ENCODE data around the gene PLSCR4. TPM values are rescaled to one million over a fixed set of nuclear protein-coding genes. Genes with fewer than 3 reads are reported as not detected.

The PLSCR4 gene
- total RNA-seq, 1 experiment from 2014 or later: 9.1 TPM

GRCh38 chr3:146161663-146162002 is 89.3 kb downstream of the PLSCR4 start:
- TF ChIP-seq, protein P1, sequence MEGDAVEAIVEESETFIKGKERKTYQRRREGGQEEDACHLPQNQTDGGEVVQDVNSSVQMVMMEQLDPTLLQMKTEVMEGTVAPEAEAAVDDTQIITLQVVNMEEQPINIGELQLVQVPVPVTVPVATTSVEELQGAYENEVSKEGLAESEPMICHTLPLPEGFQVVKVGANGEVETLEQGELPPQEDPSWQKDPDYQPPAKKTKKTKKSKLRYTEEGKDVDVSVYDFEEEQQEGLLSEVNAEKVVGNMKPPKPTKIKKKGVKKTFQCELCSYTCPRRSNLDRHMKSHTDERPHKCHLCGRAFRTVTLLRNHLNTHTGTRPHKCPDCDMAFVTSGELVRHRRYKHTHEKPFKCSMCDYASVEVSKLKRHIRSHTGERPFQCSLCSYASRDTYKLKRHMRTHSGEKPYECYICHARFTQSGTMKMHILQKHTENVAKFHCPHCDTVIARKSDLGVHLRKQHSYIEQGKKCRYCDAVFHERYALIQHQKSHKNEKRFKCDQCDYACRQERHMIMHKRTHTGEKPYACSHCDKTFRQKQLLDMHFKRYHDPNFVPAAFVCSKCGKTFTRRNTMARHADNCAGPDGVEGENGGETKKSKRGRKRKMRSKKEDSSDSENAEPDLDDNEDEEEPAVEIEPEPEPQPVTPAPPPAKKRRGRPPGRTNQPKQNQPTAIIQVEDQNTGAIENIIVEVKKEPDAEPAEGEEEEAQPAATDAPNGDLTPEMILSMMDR (IDR thresholded peaks at IDR 0.05; ENCODE audit: insufficient read depth in 1 of 2, low read depth in 1 of 2, low read length in 1 of 2, severe bottlenecking in 1 of 2, unreplicated experiment in 1 of 2): no peak
- H3K4me3 Mint-ChIP-seq (ENCODE audit: unreplicated experiment): peak overlapping the region; percentile 80
- peak overlapping the region; percentile 81 for H3K27ac Mint-ChIP-seq (ENCODE audit: unreplicated experiment)
- Histone ChIP-seq H3K9me3 (no peaks in the 10 kb centered on the region), H3K4me3 (ENCODE audit: low read depth, low read length) (peak overlapping the region; percentile 92), H3K36me3 (ENCODE audit: control insufficient read depth, insufficient read depth, low read length) (no peaks in the 10 kb centered on the region), H3K27me3 (replicated peaks; ENCODE audit: control insufficient read depth, insufficient read depth, low read length) (no peaks in the 10 kb centered on the region), H3K4me1 (no peaks in the 10 kb centered on the region)
- H3K27me3 Mint-ChIP-seq (ENCODE audit: insufficient read depth, unreplicated experiment): no peaks in the 10 kb centered on the region
- intact Hi-C loops (cut with micrococcal nuclease; ENCODE audit: unreplicated experiment): loop anchor here (1.0 to 5.0 kb wide), 4 partner anchors 11 to 381 kb away; partner anchors contain the start of gene PLSCR1
- TSS peak; percentile 88 for BruUV-seq (replicated peaks)
- peak in 1 of 2 experiments; percentile 34 for DNase-seq
- H3K4me1 Mint-ChIP-seq (ENCODE audit: low read depth, unreplicated experiment): peaks cover 25% of the 10 kb centered on the region
- peaks cover 18% of the 10 kb centered on the region for H3K36me3 Mint-ChIP-seq (ENCODE audit: insufficient read depth, unreplicated experiment)
- POLR2A ChIA-PET: interaction anchor here (0.6 to 0.9 kb wide), 3 partner anchors 61 to 886 kb away, joined by 3 to 6 read pairs (median 3); no protein-coding TSS in a partner anchor
- CTCF ChIA-PET: interaction anchor here (1.2 to 3.2 kb wide), 4 partner anchors 26 to 165 kb away, joined by 3 to 34 read pairs (median 10); no protein-coding TSS in a partner anchor
- no peaks in the 10 kb centered on the region for H3K9me3 Mint-ChIP-seq (ENCODE audit: unreplicated experiment)

DNA sequence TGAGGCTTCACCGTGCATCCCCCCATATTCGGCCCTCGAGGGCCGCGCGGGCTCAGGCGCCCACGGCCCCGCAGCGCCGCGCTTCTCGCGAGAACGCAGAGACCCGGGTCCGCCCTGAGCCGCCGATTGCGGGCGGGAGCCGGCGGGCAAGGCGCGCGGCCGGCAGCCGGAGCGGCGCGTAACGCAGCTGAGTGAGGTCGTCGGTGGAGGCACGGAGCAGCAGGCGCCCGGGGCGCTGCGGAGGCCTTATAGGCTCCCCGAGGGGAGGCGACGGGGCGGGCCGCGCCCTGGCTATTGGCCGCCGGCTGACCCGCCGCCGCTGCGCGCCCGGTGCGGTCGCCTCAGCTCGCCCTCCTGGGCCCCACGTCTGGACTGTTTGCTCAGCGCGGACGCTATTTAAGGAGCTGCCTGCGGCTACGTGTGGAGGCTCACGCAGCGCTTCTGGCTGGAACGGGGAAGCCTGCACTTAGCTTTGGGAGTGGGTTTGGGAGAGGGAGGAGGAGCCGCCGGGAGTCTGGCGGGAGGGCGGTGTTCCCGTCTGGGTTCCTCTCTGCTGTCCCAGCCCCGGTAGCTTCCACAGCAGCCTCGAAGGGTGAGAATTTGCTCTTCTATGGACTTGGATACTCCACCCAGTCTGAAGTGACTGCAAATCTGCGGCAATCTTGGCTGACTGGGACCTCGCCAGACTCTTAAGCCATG is 89.8 kb downstream of the PLSCR4 start, which contains the start of gene PLOD2:
TSS of gene PLOD2 (minus strand) at position 221 of the 699 bp plus-strand sequence. CDS start at position 26, 195 bp downstream.
- peaks cover 18% of the 10 kb centered on the region for H3K36me3 Mint-ChIP-seq (ENCODE audit: insufficient read depth, unreplicated experiment)
- peak within 1 kb of the TSS; percentile 80 for H3K4me3 Mint-ChIP-seq (ENCODE audit: unreplicated experiment)
- POLR2A ChIA-PET: interaction anchor here (0.6 to 1.0 kb wide), 5 partner anchors 12 to 885 kb away, joined by 3 to 6 read pairs (median 3); no protein-coding TSS in a partner anchor

More for the DNA sequence above, 89.8 kb downstream of the PLSCR4 start, which contains the start of gene PLOD2:
- no peaks in the 10 kb centered on the region for H3K4me1 ChIP-seq
- intact Hi-C loops (cut with micrococcal nuclease; ENCODE audit: unreplicated experiment): loop anchor here (1.0 to 5.0 kb wide), 5 partner anchors 11 to 381 kb away; partner anchors contain the start of gene PLSCR1
- BruUV-seq (replicated peaks): no TSS peak
- H3K4me1 Mint-ChIP-seq (ENCODE audit: low read depth, unreplicated experiment): peaks cover 29% of the 10 kb centered on the region
- H3K27me3 ChIP-seq (replicated peaks; ENCODE audit: control insufficient read depth, insufficient read depth, low read length): no peaks in the 10 kb centered on the region
- peak within 1 kb of the TSS; percentile 92 for H3K4me3 ChIP-seq (ENCODE audit: low read depth, low read length)
- TF ChIP-seq, protein P1 (IDR thresholded peaks at IDR 0.05; ENCODE audit: insufficient read depth in 1 of 2, low read depth in 1 of 2, low read length in 1 of 2, severe bottlenecking in 1 of 2, unreplicated experiment in 1 of 2): no peak
- H3K27ac Mint-ChIP-seq (ENCODE audit: unreplicated experiment): peak within 1 kb of the TSS; percentile 81
- CTCF ChIA-PET: interaction anchor here (0.5 to 3.2 kb wide), 5 partner anchors 26 to 481 kb away, joined by 3 to 34 read pairs (median 8); no protein-coding TSS in a partner anchor
- no peaks in the 10 kb centered on the region for H3K36me3 ChIP-seq (ENCODE audit: control insufficient read depth, insufficient read depth, low read length)
- no peaks in the 10 kb centered on the region for H3K27me3 Mint-ChIP-seq (ENCODE audit: insufficient read depth, unreplicated experiment)
- no peaks in the 10 kb centered on the region for H3K9me3 Mint-ChIP-seq (ENCODE audit: unreplicated experiment)
- H3K9me3 ChIP-seq: no peaks in the 10 kb centered on the region
- peak; percentile 90 to 91 for DNase-seq
